DMS114 treated with DMSO at 0.1 percent for 48 hours (cell line): ENCODE measurements around the gene PTGES.

Source experiments
- DNase-seq: peaks from one replicate; lab custom pipeline; 2025; ENCODE audit not compliant: unreplicated experiment; lab: John Stamatoyannopoulos, UW

The PTGES gene

DNA sequence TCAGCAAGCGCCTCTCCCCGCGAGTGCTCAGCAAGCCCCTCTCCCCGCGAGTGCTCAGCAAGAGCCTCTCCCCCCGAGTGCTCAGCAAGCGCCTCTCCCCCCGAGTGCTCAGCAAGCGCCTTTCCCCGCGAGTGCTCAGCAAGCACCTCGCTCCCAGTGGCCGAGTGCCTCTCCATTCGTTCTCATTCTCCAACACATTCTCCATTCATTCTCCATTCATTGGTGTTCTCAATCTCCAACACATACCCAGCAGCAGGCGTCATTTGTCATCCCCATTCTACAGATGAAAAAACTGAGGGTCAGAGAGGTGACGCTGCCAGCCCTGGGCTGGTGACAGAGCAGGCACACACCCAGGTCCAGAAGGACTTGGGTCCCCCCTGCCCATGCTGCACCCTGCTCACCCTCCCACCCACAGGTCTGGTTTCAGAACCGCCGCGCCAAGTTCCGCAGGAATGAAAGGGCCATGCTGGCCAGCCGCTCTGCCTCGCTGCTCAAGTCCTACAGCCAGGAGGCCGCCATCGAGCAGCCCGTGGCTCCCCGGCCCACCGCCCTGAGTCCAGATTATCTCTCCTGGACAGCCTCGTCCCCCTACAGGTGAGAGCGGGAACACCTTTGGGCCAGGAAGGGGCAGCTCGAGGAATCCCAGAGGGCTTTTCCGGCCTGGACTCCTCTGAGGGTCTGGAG lies 32.5 kb downstream of the PTGES start:
- no peak for DNase-seq

DNA sequence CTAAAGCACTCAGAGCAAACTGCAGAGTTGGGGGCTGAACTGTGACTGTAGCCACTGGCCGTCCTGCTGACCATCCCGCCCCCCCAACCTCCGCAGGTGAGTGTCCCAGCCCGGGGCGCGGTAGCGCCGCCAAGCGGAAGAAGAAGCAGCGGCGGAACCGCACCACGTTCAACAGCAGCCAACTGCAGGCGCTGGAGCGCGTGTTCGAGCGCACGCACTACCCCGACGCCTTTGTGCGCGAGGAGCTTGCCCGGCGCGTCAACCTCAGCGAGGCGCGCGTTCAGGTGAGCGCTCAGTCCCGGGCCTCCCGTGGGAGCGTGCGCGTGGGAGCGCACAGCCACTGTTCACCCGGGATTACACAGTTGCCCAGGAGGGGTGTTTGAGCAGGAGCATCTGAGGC lies 33.7 kb downstream of the PTGES start:
- no peak for DNase-seq

DNA sequence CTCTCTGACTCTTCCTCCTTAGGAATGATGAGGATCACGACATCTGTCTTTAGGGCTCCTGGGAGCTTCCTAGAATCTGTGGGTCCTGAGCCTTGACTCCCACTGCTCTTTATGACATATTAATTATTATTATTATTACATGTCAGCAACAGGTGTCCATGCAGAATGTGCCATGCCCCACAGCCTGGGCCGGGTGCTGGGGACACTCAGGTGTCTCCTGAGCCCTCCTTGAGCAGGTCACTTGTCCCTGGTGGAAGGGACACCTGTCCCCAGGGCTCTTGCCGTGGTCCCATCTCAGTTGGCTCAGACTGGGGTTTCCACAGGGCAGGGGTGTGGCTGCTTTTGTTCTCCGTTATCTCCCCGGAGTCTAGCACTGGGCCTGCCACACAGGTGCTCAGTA lies 34.2 kb downstream of the PTGES start:
- DNase-seq = no peak

DNA sequence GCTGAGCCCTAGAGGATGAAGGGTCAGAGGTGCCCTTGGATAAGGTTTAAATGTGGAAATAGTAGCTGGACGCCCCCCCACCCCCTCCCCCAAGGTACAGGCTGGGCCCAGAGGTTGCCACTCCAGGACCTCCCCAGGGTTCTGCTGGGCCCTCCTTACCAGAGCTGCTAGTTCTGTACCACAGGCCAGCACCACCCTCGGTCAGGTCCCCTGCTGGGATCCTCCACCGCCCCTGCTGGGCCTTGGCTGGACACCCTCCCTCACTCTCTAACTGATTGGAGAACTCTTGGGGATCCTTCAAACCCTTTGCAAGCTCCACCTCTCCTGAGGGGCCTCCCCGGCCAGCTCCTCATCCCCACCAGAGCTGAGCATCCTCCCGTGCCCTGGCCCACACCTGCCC lies 34.9 kb downstream of the PTGES start:
- no peak for DNase-seq

DNA sequence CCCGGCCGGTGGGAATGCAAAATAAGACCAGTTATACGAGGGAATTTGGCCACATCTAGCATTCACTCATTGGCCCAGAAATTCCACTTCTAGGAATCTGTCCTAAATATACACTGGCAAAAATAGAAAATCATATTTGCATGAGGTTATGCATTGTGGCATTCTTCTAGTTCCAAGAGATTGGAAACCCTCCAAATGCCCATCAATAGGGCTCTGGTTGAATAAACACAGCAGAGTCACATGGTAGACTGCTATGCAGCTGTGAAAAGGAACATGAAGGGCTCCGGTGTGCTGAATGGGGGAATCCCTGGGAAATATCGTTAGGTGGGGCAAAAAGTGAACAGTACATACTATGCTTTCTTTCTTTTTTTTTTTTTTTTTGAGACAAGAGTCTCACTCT lies 36.8 kb downstream of the PTGES start:
- no peak for DNase-seq

DNA sequence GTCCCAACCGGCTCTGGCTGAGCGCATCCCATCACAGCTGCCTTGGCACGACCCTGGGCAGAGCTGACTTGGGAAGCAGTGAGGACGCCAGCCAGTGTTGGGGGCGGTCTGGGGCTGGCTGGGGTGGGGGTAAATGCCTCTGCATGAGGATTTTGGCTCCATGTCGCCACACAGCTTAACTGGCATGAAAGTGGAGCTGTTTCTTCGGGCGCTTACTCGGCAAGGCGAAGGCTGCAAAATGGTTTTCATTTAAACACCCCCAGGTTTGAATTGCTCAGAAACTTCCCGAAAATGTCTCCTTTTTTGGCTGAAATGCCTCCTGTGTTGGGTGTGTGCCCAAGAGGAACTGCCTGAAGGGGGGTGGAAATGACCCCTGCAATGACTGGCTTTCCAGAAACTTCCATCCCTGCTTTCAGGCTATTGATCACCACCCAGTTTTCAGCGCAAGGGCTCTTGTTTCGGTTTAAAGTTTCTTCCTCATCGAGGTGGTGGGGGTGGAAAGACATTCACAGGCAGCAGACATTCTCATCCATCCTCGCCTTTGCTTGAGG lies 38.3 kb downstream of the PTGES start:
- no peak for DNase-seq

DNA sequence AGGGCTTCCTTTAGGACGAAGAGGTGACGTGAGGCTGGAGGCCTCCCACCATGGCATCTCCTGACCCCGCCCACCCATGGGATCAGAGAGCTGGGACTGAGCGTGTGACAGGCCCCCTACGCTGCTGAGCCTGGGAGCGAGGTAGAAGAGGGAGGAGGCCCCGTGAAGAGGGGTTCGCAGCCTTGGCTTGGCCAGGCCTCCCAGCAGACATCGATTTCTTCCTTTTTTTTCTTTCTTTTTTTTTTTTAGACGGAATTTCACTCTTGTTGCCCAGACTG lies 39.5 kb downstream of the PTGES start:
- DNase-seq = no peak

DNA sequence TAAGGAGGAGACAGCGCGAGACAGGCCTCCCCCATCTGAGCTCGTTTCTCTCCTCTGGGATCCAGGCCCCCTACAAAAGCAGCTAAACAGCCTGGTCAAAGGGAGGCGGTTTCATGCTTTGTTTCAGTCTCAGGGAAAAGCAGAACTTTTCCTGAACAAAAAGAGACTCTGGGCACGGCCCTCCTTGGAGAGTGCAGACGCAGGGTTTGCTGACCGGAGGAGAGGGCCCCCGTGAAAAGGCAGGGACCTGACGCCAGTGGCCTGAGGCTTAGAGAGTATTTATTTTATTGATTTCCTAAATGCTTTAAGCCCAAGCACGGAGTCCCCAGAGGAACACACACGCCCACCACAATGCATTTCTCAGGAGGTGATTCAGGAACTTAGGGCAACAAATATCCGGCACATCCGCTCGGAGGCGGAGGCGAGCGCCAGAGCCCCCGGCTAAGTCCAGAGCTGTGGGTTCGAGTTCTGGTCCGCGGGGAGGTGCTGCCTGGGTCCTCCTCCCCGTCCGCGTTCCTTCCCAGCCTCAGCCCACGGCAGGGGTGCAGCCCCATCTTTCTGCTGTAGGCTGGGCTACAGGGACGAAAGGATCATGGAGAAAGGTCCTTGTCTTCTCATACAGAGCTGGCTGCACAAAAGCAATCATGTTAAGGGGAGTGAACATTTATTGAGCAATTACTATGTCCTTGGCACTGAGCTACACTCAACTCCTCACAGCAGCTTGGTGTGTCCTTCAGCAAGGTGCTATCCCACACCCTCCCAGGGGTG lies 40.0 kb downstream of the PTGES start:
- DNase-seq = no peak

DNA sequence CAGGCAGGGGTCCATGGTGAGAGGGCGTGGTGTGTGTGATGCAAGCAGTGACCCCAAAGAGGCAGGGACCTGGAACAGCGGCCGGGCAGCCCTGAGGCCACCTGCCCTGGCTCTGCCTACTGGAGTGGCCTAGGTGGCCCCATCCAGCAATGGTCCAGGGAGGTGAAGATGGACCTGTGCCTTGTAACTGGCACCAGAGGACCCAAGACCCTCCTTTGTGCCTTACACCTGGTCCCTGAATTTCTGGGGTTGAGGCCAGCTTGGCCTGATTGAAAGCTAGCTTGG lies 42.7 kb downstream of the PTGES start:
- DNase-seq = no peak

DNA sequence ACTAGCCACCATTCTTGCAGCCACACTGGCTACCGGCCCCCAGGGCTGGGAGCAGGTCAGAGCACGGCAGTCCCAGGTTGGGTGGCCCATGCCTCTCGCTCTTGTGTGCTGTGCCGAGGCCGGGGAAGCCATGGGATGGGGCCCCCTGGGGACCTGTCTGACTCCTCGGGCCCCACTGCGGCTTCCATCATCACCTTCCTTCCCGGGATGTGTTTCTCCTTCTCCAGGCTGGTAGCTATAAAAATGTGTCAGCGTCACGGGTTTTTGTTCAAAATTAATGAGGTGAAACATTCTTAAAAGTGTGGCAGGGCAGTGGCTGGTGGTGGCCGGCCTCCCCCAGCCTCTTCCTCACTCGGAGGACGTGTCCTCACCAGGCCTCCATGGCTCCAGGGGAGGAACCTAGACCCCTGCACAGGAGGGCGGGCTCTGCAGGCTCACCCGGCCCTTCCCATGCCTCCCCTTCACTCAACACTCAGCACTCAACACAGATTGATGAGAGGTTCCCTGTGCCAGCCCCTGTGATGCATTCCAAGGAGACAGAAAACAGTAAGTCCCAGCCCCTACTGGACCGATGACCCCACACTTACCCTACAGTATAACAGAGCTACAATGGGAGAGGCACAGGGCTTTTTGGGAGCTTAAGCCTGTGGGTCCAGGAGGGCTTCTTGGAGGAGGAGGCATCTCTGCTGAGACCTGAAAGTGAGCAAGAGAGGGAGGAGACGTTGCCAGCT lies 43.2 kb downstream of the PTGES start:
- DNase-seq = no peak

DNA sequence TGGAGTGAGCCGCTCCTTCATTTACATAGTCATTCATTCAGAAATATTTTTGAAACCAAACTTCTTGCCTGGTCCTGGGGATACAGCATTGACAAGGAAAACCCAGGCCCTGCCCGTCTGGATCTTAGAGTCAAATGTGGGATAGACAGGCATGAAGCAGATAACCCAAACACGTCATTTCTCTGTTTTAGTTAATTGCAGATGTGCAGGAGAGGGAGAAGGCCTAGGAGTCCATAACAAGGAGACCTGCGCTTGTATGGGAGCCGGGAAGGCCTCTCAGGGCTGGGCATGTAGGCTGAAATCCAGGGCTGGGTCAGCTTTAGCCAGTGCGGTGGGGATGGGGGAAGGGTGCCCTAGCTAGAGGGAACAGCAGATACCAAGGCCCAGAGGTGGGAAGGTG lies 44.0 kb downstream of the PTGES start:
- no peak for DNase-seq

DNA sequence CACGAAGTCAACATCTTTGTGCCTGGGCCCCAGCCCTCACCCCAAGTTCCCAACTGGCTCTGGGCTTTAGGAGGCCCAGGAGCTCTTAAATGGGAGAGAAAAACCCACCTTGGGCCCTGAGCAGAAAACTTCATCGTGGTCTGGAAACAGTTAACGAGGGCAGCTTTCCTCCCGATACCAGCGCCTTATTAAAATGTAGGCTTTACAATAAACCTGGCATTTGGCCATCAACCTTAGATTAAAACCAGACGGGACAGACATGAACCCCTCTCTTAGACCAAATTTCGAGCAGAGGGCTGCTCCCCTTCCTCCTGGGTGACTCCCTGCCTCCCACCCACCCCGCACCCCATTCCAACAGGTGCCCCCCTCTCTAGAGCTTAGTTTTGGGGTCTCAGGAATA lies 48.0 kb downstream of the PTGES start:
- no peak for DNase-seq

DNA sequence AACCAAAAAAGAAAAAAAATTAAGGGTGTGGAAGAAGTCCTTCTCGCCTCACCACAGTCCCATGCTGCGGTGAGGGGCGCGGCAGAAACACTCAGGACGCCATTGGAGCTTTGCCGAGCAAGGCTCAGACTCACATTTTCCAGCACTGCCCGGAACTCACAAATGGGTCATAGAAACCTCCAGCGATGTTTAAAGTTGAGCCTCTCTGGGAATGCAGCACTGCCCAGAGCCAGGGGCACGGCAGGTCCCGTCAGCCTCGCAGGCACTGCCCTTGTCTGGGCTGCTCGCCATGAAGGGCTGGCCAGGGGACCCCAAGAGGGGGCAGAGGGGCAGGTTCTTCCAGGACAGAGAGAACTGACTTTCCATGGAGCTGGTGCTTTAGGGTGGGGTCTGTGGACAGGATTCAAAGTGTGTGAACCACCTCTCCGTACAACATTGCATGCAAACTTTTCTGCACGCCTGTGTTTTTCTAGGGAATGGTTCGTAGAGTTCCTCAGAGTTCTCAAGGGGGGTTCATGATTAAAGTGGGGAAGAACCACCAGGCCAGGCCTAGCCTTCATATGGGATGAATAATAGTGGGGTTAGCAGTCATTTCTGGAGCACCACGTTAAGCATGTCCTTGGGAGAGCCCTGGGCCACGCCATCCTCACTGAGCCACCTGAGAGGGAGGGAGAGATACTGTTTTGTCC lies 49.0 kb downstream of the PTGES start:
- no peak for DNase-seq

DNA sequence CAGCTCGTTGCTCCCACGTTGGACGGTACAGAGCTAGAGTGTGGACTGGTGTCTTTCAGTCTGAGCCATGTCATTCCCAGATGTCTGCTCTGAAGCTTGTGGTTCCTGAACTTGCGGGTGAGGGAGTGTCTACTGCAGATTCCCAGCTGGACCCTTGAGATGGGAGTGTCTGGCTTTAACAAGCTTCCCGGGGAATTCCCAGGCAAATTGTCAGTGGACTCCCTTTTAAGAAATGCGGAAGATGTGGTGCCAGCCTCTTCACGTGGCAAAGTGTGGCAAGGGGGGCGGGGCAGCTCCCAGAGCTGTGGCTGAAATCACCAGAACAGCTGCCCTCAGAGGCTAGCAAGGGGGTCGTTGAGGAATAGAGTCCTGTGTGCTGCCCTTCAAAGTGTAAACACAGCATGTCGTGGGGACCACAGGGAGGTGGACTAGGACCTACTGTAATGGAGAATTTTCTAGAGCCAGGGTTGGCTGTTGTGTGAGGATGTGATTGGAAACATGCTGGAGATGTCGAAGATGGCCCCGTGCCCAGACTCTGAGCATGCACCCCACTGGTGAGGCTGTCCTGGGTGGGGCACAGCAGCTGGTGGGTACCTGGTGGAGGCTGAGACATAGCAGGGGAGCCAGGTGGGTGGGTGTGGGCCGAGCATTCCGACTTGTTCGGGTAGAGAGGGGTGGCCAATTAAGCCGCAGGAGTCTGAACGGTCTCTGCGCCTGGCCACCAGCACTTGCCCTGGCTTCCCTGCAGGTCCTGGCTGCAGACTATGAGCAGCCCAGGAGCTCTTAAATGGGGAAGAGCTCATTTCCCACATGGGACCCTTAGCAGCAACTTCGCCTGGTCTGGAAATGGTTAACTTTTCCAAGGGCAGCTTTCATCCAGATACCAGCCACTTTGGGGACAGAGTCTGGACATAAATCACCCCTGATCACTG lies 50.0 kb downstream of the PTGES start:
- no peak for DNase-seq

DNA sequence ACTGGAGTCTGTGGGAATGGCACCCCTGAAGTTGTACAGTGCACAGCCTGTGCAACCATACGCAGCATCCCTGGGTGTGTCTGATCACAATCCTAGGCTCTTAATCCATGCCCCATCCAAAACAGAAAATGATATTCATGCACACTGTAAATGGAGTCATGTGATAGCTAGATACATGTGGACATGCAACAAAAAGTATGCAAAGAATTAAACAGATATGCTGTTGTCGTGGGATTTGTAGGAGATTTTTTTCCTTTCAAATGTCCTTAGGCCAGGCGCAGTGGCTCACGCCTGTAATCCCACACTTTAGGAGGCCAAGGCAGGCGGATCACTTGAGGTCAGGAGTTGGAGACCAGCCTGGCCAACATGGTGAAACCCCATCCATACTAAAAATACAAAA lies 51.3 kb downstream of the PTGES start:
- no peak for DNase-seq

DNA sequence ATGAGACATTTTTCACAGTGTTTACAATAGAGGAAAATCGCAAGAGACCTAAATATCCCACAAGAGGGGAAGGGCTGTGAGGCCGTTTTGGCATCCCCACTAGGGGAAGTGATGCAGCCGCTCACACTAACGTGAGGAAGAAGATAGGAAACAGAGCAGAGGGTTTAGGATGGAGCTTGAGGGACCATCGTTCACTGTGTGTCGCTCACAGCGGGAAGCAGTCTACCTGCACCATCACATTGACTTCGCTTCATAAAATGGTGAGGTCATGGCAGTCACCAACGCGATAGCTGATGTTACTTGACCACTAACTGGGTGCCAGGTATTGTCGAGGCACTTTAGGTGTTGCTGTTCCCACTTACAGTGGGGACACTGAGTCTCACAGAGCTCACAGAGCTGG lies 51.8 kb downstream of the PTGES start:
- DNase-seq = no peak

DNA sequence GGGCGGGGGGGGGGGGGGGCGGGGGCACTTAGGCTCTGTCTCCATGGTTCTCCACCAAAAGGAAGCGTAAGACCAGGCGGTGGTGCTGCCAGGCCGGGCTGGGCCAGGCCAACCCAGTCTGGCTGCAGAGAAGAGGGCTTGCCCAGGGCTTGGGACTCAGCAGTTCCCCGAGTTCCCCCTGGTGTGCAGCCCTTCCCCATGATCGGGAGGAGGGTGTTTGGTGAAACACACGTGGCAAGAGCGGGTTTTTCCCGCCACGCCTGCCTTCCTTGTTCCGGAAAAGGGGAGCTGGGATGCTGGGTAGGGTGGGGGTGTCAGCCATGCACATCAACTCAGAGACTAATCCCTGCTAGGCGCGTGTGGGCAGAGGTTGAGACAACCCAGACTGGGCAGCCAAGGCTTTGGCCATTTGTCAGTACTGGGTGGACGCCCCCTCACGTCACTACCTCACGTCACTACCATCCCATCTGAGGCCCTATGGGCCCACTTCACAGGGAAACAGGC lies 54.5 kb downstream of the PTGES start:
- DNase-seq = no peak

DNA sequence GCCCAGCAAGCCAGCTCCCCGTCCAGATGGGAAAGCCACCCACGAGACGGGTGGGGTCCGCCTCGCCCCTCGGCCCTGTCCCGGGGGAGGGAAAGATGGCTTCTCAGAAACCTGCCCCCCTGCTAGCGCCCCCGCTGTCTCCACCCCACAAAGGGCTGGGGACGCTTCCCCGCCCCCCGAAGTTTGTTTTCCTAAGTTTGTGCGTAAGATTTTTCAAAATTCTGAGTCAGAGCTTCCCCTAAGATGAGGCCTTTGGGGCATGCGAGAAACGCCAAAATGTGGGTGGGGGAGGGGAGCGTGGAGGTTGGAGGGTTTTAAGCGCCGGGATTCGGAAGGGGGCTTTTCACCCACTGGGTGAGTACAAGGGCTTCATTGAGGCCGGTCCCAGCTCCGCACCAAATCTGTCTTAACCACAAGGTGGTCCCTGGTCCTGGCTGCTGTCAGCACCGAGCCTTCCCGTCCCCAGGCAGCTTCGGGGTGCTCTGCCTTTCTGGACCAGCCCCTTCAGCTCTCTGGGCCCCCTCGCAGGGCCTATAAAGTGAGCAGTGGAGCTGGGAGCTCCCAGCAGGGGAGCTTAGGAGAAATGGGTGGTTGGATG lies 55.1 kb downstream of the PTGES start:
- DNase-seq = no peak

DNA sequence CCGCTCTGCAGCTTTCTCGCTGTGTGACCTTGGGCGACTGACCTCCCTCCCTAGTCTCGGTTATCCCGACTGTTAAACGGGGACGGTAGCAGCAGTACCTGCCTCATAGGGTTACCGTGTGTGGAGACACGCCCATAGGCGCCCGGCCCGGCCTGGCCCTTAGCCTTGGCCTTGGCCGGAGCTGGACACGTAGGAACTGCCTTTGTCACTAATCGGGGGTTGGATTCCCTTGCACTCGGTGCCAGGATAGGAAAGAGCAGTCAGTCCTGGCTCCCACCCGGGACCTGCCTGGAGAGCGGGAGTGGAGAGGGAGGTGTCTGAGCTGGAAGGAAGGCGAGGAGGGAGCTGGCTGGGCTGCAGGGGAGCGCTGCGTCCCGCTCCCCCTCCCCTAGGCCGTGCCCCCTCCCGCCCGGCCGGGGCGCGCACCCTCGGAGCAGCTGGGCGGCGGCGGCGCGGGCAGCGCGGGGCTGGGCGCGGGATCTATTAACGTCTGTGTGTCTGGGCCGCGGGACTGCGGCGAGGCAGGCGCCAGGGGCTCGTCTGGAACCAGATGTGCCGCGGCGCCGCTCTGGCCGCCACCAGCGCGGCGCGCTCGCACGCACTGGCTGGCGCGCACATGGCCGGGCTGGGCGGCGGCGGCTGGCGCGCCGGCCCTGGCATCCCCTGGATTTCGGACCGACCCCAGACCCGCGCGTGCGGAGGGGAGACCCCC lies 55.7 kb downstream of the PTGES start:
- no peak for DNase-seq

DNA sequence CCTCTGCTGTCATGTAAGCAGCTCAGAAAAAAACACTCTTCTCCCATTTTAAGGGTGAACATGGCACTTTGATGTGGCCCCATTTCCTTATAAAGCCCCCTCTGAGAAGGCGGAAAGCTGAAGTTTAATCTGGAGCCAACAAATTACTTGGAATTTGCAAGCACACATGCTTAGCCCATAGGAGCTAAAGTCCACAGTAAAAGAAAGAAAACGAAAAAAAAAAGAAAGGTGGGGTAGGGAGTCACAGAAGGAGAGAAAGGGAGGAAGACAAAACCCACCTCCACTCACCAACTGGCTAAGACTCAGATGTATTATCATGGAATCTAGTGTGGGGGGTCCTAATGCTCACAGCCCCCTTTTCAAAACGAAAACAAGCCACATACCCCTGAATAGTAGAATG lies 57.0 kb downstream of the PTGES start:
- no peak for DNase-seq
